Measurements from ENCODE around the gene POR.

Gene POR

GRCh38 chr7:75986147-75986781, 71.3 kb downstream of the POR start:
- Histone ChIP-seq H3K9ac (ENCODE audit: low read length) (no peak overlapping the region), H3K79me2 (ENCODE audit: low read length) (no peaks in the 10 kb centered on the region), H3K4me3 (ENCODE audit: low read length) (no peak overlapping the region), H3K27me3 (ENCODE audit: low read depth, low read length) (no peaks in the 10 kb centered on the region), H3K4me2 (ENCODE audit: low read length) (no peak overlapping the region), H2AFZ (ENCODE audit: low read depth, low read length) (no peak overlapping the region), H3K36me3 (replicated peaks; ENCODE audit: low read depth, low read length) (peaks cover 2% of the 10 kb centered on the region), H3K9me3 (ENCODE audit: insufficient read depth, low read length) (no peaks in the 10 kb centered on the region), H3K4me1 (ENCODE audit: low read length) (peaks cover 21% of the 10 kb centered on the region), H4K20me1 (ENCODE audit: insufficient read depth, low read length) (no peaks in the 10 kb centered on the region), H3K27ac (ENCODE audit: low read length) (no peak overlapping the region)
- no peak for TF ChIP-seq CTCF (IDR thresholded peaks at IDR 0.05; ENCODE audit: low read depth, low read length)
- no peak for TF ChIP-seq EZH2phosphoT487 (IDR thresholded peaks at IDR 0.05; ENCODE audit: low read depth)

- Histone ChIP-seq H3K9me3 (ENCODE audit: insufficient read depth, low read length) (no peaks in the 10 kb centered on the region), H3K36me3 (replicated peaks; ENCODE audit: low read depth, low read length) (peaks cover 2% of the 10 kb centered on the region), H3K79me2 (ENCODE audit: low read length) (no peaks in the 10 kb centered on the region), H3K4me2 (ENCODE audit: low read length) (no peak overlapping the region), H4K20me1 (ENCODE audit: insufficient read depth, low read length) (no peaks in the 10 kb centered on the region), H3K9ac (ENCODE audit: low read length) (no peak overlapping the region), H3K27ac (ENCODE audit: low read length) (no peak overlapping the region), H2AFZ (ENCODE audit: low read depth, low read length) (no peak overlapping the region), H3K4me3 (ENCODE audit: low read length) (no peak overlapping the region), H3K4me1 (ENCODE audit: low read length) (peaks cover 21% of the 10 kb centered on the region), H3K27me3 (ENCODE audit: low read depth, low read length) (no peaks in the 10 kb centered on the region)
- TF ChIP-seq EZH2phosphoT487 (IDR thresholded peaks at IDR 0.05; ENCODE audit: low read depth), result no peak
- TF ChIP-seq CTCF (IDR thresholded peaks at IDR 0.05; ENCODE audit: low read depth, low read length), result no peak
Observed at GRCh38 chr7:75987026-75987804, 72.3 kb downstream of the POR start.

- H4K20me1 ChIP-seq (ENCODE audit: insufficient read depth, low read length), result no peaks in the 10 kb centered on the region
- no peaks in the 10 kb centered on the region for H3K27me3 ChIP-seq (ENCODE audit: low read depth, low read length)
- H3K4me3 ChIP-seq (ENCODE audit: low read length), result no peak overlapping the region
- H3K36me3 ChIP-seq (replicated peaks; ENCODE audit: low read depth, low read length), result peaks cover 2% of the 10 kb centered on the region
- H2AFZ ChIP-seq (ENCODE audit: low read depth, low read length), result no peak overlapping the region
- H3K9me3 ChIP-seq (ENCODE audit: insufficient read depth, low read length), result no peaks in the 10 kb centered on the region
- H3K9ac ChIP-seq (ENCODE audit: low read length), result no peak overlapping the region
- H3K4me1 ChIP-seq (ENCODE audit: low read length), result peaks cover 21% of the 10 kb centered on the region
- no peaks in the 10 kb centered on the region for H3K79me2 ChIP-seq (ENCODE audit: low read length)
- no peak overlapping the region; the same call in 1 of the 2 replicates for H3K27ac ChIP-seq (ENCODE audit: low read length)
- no peak overlapping the region; the same call in 1 of the 2 replicates for H3K4me2 ChIP-seq (ENCODE audit: low read length)
- no peak for TF ChIP-seq EZH2phosphoT487 (IDR thresholded peaks at IDR 0.05; ENCODE audit: low read depth)
- no peak for TF ChIP-seq CTCF (IDR thresholded peaks at IDR 0.05; ENCODE audit: low read depth, low read length)
Observed at GRCh38 chr7:75987805-75988567, 73.0 kb downstream of the POR start.
